Liver (tissue), 9 donors: ENCODE results near the gene KCNK3. TPM values are rescaled to one million over a fixed set of nuclear protein-coding genes. Genes with fewer than 3 reads are reported as not detected.

Source experiments
- DNase-seq: peaks from one replicate; pipeline ENCODE4 v3.0.0-alpha.2; 2017; ENCODE audit warnings: low spot score
- H3K27ac ChIP-seq, 2 donors: one replicate each; pipeline ENCODE4 v1.7.0; 2013; ENCODE audit warnings: inconsistent platforms in 2 of 2, low read length in 2 of 2, control low read depth in 1 of 2, low read depth in 1 of 2, mild to moderate bottlenecking in 1 of 2
- H3K27me3 ChIP-seq, 4 donors: one replicate each; pipeline versions ENCODE4 v1.6.1 to v1.7.0; 2013; ENCODE audit warnings: low read length in 3 of 4, inconsistent platforms in 1 of 4, mild to moderate bottlenecking in 1 of 4, moderate library complexity in 1 of 4; ENCODE audit not compliant: control insufficient read depth in 4 of 4, insufficient read depth in 4 of 4
- H3K36me3 ChIP-seq, 4 donors: one replicate each; pipeline versions ENCODE4 v1.6.1 to v1.7.0; 2013; ENCODE audit warnings: low read length in 3 of 4, mild to moderate bottlenecking in 3 of 4, low read depth in 1 of 4, moderate library complexity in 1 of 4; ENCODE audit not compliant: control insufficient read depth in 4 of 4, insufficient read depth in 3 of 4
- H3K4me1 ChIP-seq, 4 donors: one replicate each; pipeline versions ENCODE4 v1.6.1 to v1.7.0; 2013; ENCODE audit warnings: low read length in 3 of 4, mild to moderate bottlenecking in 3 of 4, moderate library complexity in 1 of 4; ENCODE audit not compliant: control insufficient read depth in 4 of 4, insufficient read depth in 4 of 4
- H3K4me3 ChIP-seq, 3 donors: one replicate each; pipeline versions ENCODE4 v1.6.1 to v1.7.0; 2013; ENCODE audit warnings: low read length in 3 of 3, control low read depth in 1 of 3, low read depth in 1 of 3, mild to moderate bottlenecking in 1 of 3
- H3K9ac ChIP-seq, 2 donors: one replicate each; pipeline ENCODE4 v1.7.0; 2013; ENCODE audit warnings: low read length in 2 of 2, mild to moderate bottlenecking in 2 of 2, moderate library complexity in 2 of 2, control low read depth in 1 of 2, low read depth in 1 of 2
- H3K9me3 ChIP-seq, 4 donors: one replicate each; pipeline versions ENCODE4 v1.6.1 to v1.7.0; 2013; ENCODE audit warnings: low read length in 3 of 4; ENCODE audit not compliant: control insufficient read depth in 4 of 4
- FOXA1 ChIP-seq: IDR thresholded peaks from 2 replicates; pipeline ENCODE4 v1.6.1; 2016; ENCODE audit warnings: antibody characterized with exemption
- FOXA2 ChIP-seq: IDR thresholded peaks from 2 replicates; pipeline ENCODE4 v1.6.1; 2016; ENCODE audit warnings: antibody characterized with exemption
- HNF4A ChIP-seq, 2 donors: conservative IDR thresholded peaks; 2 replicates each; pipeline ENCODE4 v1.6.1; 2016; ENCODE audit warnings: antibody characterized with exemption in 2 of 2, mild to moderate bottlenecking in 2 of 2
- HNF4G ChIP-seq: IDR thresholded peaks from 2 replicates; pipeline ENCODE4 v1.6.1; 2016; ENCODE audit warnings: antibody characterized with exemption
- RAD21 ChIP-seq, 2 donors: IDR thresholded peaks; 2 replicates each; pipeline ENCODE4 v1.6.1; 2016; ENCODE audit warnings: antibody characterized with exemption in 2 of 2, mild to moderate bottlenecking in 2 of 2
- SP1 ChIP-seq: IDR thresholded peaks from 2 replicates; pipeline ENCODE4 v1.6.1; 2018; ENCODE audit warnings: antibody characterized with exemption, mild to moderate bottlenecking
- YY1 ChIP-seq: IDR thresholded peaks from 2 replicates; pipeline ENCODE4 v1.6.1; 2016; ENCODE audit warnings: antibody characterized with exemption, mild to moderate bottlenecking
- WGBS: extraction: QIAGEN DNeasy Blood & Tissue Kit; methylation state at CpG from one replicate; pipeline ENCODE4 v1.1.7; 2013; 5-methylcytosine and 5-hydroxymethylcytosine counted together
- polyA plus RNA-seq, 2 donors: library from polyadenylated mRNA; stranded (reverse) in 1 of 2; unstranded in 1 of 2; fragments of 200-250 nt in 1 of 2; fragments of >200 nt in 1 of 2; fragmentation: Nextera tagmentation in 1 of 2; extraction: Ambion mirVana in 1 of 2; gene quantifications; one replicate each; pipeline versions ENCODE4 v1.2.1 to v1.2.3, GENCODE V29; 2013 to 2015
- total RNA-seq, 2 donors: library from RNA; depleted of rRNA; stranded (reverse); fragments of >200 nt; gene quantifications; one replicate each; pipeline ENCODE4 v1.2.3, GENCODE V29; 2014
- TF ChIP-seq, protein P1 (sequence below): fragments of 150-350 bp; IDR thresholded peaks from 2 replicates; pipeline ENCODE4 v1.5.1; 2017; ENCODE audit warnings: improper control_type of control experiment, low read depth, low read length; ENCODE audit not compliant: missing input control
- TF ChIP-seq, protein P2 (sequence below): IDR thresholded peaks from 2 replicates; pipeline ENCODE4 v1.6.1; 2016; ENCODE audit warnings: antibody characterized with exemption
- TF ChIP-seq, protein P3 (sequence below): IDR thresholded peaks from 2 replicates; pipeline ENCODE4 v1.6.1; 2016; ENCODE audit warnings: antibody characterized with exemption, mild to moderate bottlenecking
- donor health status: healthy.
- donor health status: healthy.
- donor health status: healthy.
- donor health status: healthy.
- donor health status: healthy.

Gene KCNK3
- total and polyA plus RNA-seq, 4 donors: 0.78 to 6.6 (median 2.6) TPM; not detected in 1

DNA sequence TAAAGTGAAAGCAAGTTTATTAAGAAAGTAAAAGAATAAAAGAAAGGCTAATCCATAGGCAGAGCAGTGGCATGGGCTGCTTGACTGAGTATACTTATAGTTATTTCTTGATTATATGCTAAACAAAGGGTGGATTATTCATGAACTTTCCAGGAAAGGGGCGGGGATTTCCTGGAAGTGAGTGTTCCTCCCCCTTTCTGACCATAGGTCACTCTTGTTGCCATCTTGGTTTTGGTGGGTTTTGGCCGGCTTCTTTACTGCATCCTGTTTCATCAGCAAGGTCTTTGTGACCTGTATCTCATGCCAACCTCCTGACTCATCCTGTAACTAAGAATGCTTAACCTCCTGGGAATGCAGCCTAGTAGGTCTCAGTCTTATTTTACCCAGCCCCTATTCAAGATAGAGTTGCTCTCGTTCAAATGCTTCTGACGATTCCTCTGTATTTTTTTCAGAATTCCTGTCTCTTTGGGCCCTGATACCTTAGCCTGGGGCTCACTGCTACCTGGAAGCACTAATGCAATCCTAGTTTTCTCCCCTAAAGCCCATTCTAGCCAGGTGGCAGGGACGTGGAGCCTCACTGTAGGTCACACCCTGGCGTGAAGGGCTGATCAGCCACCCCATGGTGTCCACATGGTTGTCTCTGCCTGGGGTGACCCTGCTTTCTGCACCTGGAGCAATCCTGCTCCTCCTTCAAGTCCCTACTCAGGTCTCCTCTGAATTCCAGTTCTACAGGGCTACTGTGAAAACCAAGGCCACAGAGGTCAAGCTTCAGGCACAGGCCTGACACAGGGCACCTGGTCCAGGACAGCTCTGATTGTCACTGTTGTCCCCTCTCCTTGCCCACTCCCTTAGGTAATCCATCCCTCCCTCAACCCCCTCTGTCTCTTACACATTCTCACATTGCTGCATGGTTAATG is 65.6 kb downstream of the KCNK3 start (continued):
- TF ChIP-seq, protein P1, sequence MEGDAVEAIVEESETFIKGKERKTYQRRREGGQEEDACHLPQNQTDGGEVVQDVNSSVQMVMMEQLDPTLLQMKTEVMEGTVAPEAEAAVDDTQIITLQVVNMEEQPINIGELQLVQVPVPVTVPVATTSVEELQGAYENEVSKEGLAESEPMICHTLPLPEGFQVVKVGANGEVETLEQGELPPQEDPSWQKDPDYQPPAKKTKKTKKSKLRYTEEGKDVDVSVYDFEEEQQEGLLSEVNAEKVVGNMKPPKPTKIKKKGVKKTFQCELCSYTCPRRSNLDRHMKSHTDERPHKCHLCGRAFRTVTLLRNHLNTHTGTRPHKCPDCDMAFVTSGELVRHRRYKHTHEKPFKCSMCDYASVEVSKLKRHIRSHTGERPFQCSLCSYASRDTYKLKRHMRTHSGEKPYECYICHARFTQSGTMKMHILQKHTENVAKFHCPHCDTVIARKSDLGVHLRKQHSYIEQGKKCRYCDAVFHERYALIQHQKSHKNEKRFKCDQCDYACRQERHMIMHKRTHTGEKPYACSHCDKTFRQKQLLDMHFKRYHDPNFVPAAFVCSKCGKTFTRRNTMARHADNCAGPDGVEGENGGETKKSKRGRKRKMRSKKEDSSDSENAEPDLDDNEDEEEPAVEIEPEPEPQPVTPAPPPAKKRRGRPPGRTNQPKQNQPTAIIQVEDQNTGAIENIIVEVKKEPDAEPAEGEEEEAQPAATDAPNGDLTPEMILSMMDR: no peak
- TF ChIP-seq, protein P2, sequence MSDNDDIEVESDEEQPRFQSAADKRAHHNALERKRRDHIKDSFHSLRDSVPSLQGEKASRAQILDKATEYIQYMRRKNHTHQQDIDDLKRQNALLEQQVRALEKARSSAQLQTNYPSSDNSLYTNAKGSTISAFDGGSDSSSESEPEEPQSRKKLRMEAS: no peak
- TF ChIP-seq FOXA1 (no peak), SP1 (peak; percentile 76)

DNA sequence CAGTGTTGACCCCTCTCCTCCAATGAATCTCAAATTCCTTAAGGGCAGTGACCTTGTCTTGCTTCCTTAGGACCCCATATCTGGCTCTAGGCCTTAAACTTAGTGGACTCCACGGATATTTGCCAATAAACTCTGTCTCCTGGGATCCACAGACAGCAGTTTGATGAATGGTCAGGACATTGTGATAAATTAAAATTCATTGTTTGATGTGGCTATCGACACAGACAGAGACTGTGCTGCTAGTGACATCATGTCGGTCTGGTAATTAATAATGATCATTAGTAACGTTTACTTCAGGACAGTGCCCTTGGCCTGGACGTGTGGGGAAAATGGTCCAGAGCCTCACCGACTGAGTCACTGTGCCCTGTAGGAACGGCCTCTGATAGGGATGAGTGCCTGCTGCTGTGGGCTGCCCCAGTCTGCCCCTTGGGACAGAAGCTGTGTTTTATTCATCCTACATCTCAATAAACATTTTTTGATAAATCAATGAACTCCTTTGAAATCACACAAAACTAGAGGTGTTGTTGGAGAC is 66.3 kb downstream of the KCNK3 start:
- H3K27me3 ChIP-seq: no peaks in the 10 kb centered on the region
- no peak overlapping the region for H3K27ac ChIP-seq
- H3K4me1 ChIP-seq: peaks cover 0 to 12% (median 0%) of the 10 kb centered on the region in 4 donors
- TF ChIP-seq, protein P3, sequence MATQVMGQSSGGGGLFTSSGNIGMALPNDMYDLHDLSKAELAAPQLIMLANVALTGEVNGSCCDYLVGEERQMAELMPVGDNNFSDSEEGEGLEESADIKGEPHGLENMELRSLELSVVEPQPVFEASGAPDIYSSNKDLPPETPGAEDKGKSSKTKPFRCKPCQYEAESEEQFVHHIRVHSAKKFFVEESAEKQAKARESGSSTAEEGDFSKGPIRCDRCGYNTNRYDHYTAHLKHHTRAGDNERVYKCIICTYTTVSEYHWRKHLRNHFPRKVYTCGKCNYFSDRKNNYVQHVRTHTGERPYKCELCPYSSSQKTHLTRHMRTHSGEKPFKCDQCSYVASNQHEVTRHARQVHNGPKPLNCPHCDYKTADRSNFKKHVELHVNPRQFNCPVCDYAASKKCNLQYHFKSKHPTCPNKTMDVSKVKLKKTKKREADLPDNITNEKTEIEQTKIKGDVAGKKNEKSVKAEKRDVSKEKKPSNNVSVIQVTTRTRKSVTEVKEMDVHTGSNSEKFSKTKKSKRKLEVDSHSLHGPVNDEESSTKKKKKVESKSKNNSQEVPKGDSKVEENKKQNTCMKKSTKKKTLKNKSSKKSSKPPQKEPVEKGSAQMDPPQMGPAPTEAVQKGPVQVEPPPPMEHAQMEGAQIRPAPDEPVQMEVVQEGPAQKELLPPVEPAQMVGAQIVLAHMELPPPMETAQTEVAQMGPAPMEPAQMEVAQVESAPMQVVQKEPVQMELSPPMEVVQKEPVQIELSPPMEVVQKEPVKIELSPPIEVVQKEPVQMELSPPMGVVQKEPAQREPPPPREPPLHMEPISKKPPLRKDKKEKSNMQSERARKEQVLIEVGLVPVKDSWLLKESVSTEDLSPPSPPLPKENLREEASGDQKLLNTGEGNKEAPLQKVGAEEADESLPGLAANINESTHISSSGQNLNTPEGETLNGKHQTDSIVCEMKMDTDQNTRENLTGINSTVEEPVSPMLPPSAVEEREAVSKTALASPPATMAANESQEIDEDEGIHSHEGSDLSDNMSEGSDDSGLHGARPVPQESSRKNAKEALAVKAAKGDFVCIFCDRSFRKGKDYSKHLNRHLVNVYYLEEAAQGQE: no peak
- TF ChIP-seq, protein P1: no peak
- TF ChIP-seq RAD21 (IDR thresholded peaks at IDR 0.05) (no peak), SP1 (no peak), FOXA2 (no peak), YY1 (no peak), HNF4G (no peak), HNF4A (conservative IDR thresholded peaks at IDR 0.05) (no peak)
- no peak overlapping the region for H3K4me3 ChIP-seq
- H3K9me3 ChIP-seq: no peaks in the 10 kb centered on the region
- no peaks in the 10 kb centered on the region for H3K36me3 ChIP-seq
- no peak for DNase-seq
- H3K9ac ChIP-seq: no peak overlapping the region
- WGBS: 89% methylated on average over 7 of the region's 7 CpGs
